ENCODE measurements around the gene PLA2G2C.

DNA sequence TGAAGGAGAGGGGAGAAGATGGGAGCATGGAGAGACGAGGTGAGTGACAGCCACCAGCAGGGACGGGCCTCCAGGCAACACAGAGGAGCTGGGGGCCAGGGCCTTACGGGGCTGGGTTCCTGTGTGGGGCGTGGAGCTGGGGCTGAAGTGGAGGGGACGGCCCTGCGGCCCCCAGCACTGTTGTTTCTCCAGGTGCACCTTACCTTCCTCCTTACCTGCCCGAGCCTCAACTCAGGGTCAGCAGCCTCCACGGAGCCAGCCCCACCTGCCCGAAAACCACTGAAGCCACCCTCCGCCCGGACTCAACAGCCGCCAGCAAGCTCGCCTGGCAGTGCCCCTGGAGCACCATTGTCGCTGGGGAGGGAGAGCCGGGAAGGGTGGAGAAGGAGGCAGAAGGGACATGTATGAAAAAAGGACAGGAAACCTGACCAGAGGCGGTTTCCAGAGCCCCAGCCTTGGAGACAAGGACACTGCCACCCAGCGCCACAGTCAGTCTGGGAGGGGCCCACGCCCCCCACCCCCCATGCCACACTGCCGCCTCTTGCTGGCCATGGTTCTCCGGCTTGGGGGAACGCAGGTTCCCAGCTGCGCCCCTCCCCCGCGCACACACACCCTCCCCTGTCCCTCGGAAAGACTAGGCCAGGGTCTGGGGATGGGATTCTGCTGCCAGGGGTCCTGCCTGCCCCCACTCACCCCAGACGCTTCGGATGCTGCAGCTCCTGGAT, 36.6 kb downstream of the PLA2G2C start:
- TF ChIP-seq POLR2AphosphoS5 (IDR thresholded peaks at IDR 0.05) (no peak), POLR2A (IDR thresholded peaks at IDR 0.05) (no peak)
- TF ChIP-seq, protein P1, sequence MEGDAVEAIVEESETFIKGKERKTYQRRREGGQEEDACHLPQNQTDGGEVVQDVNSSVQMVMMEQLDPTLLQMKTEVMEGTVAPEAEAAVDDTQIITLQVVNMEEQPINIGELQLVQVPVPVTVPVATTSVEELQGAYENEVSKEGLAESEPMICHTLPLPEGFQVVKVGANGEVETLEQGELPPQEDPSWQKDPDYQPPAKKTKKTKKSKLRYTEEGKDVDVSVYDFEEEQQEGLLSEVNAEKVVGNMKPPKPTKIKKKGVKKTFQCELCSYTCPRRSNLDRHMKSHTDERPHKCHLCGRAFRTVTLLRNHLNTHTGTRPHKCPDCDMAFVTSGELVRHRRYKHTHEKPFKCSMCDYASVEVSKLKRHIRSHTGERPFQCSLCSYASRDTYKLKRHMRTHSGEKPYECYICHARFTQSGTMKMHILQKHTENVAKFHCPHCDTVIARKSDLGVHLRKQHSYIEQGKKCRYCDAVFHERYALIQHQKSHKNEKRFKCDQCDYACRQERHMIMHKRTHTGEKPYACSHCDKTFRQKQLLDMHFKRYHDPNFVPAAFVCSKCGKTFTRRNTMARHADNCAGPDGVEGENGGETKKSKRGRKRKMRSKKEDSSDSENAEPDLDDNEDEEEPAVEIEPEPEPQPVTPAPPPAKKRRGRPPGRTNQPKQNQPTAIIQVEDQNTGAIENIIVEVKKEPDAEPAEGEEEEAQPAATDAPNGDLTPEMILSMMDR (IDR thresholded peaks at IDR 0.05): no peak
